Naive B cell (primary cell): Measurements from ENCODE around the gene CCR6. TPM values are rescaled to one million over a fixed set of nuclear protein-coding genes. Genes with fewer than 3 reads are reported as not detected.

Experiments
- ATAC-seq, 2 donors: fragments of 150-1000 bp; cut with Tn5 transposase; 2 replicates each; pipeline ENCODE4 v1.10.0; 2021; ENCODE audit warnings: low read depth in 2 of 2, mild to moderate bottlenecking in 2 of 2, moderate library complexity in 2 of 2
- DNase-seq: peaks from one replicate; pipeline ENCODE4 v3.0.0; 2022
- H3K27ac Mint-ChIP-seq, 6 donors: one replicate each; pipeline ENCODE4 v1.8.0; 2020 to 2022; ENCODE audit warnings: mild to moderate bottlenecking in 6 of 6, mixed read lengths in 6 of 6, moderate library complexity in 5 of 6, inconsistent platforms in 2 of 6
- H3K27me3 Mint-ChIP-seq, 3 donors: one replicate each; pipeline ENCODE4 v1.8.0; 2021 to 2022; ENCODE audit warnings: mixed read lengths in 3 of 3, mild to moderate bottlenecking in 1 of 3
- H3K36me3 Mint-ChIP-seq, 2 donors: one replicate each; pipeline ENCODE4 v1.8.0; 2020 to 2022; ENCODE audit warnings: mixed read lengths in 2 of 2, inconsistent platforms in 1 of 2, mild to moderate bottlenecking in 1 of 2
- H3K4me1 Mint-ChIP-seq, 3 donors: one replicate each; pipeline ENCODE4 v1.8.0; 2020 to 2022; ENCODE audit warnings: mixed read lengths in 3 of 3, inconsistent platforms in 1 of 3, mild to moderate bottlenecking in 1 of 3, moderate library complexity in 1 of 3
- H3K4me3 Mint-ChIP-seq, 8 donors: one replicate each; pipeline ENCODE4 v1.8.0; 2020 to 2022; ENCODE audit warnings: mild to moderate bottlenecking in 8 of 8, mixed read lengths in 8 of 8, moderate library complexity in 8 of 8, inconsistent platforms in 2 of 8
- H3K9me3 Mint-ChIP-seq, 7 donors: one replicate each; pipeline ENCODE4 v1.8.0; 2020 to 2022; ENCODE audit warnings: mixed read lengths in 7 of 7, mild to moderate bottlenecking in 5 of 7, inconsistent platforms in 2 of 7, moderate library complexity in 1 of 7
- polyA plus RNA-seq, 6 donors: library from polyadenylated mRNA; unstranded; fragments of 300-500 nt; fragmentation: Illumina TruSeq; gene quantifications; one replicate each; pipeline ENCODE4 v1.2.3, GENCODE V29; 2021; ENCODE audit warnings: low read depth in 6 of 6

CCR6 gene
- polyA plus RNA-seq, 6 donors from 2014 or later: 97.4 to 205 (median 126) TPM

GRCh38 chr6:167141667-167142432 lies 19.0 kb downstream of the CCR6 start:
- ATAC-seq (peak; percentile 71 to 80), DNase-seq (peak; percentile 51)
- H3K9me3 Mint-ChIP-seq: no peaks in the 10 kb centered on the region
- peaks cover 10 to 12% of the 10 kb centered on the region in 2 donors for H3K36me3 Mint-ChIP-seq
- no peaks in the 10 kb centered on the region for H3K27me3 Mint-ChIP-seq
- H3K27ac Mint-ChIP-seq: peak overlapping the region; percentile 69 to 96 (median 88)
- peak overlapping the region in 6 of 8 donors; percentile 25 to 56 (median 44) for H3K4me3 Mint-ChIP-seq
- peaks cover 45 to 83% (median 46%) of the 10 kb centered on the region in 3 donors for H3K4me1 Mint-ChIP-seq

- ATAC-seq (no peak), DNase-seq (no peak)
- Mint-ChIP-seq H3K27ac (peak overlapping the region in 5 of 6 donors; percentile 82 to 96 (median 88)), H3K4me1 (peaks cover 42 to 81% (median 46%) of the 10 kb centered on the region in 3 donors), H3K36me3 (peaks cover 4 to 7% of the 10 kb centered on the region in 2 donors), H3K9me3 (no peaks in the 10 kb centered on the region), H3K27me3 (no peaks in the 10 kb centered on the region), H3K4me3 (peak overlapping the region in 5 of 8 donors; percentile 25 to 56 (median 41))
Observed at GRCh38 chr6:167142433-167142761, 19.5 kb downstream of the CCR6 start.

- H3K4me1 Mint-ChIP-seq: peaks cover 37 to 75% (median 41%) of the 10 kb centered on the region in 3 donors
- H3K27ac Mint-ChIP-seq: peak overlapping the region in 3 of 6 donors; percentile 24 to 96 (median 89)
- H3K4me3 Mint-ChIP-seq: no peak overlapping the region
- no peaks in the 10 kb centered on the region for H3K9me3 Mint-ChIP-seq
- ATAC-seq (no peak), DNase-seq (no peak)
- H3K36me3 Mint-ChIP-seq: peaks cover 0 to under 1% of the 10 kb centered on the region in 2 donors
- H3K27me3 Mint-ChIP-seq: no peaks in the 10 kb centered on the region
Observed at GRCh38 chr6:167143041-167143440, 20.1 kb downstream of the CCR6 start.

- Mint-ChIP-seq H3K36me3 (no peaks in the 10 kb centered on the region), H3K27ac (peak overlapping the region in 3 of 6 donors; percentile 70 to 79 (median 76)), H3K4me1 (peaks cover 35 to 57% (median 38%) of the 10 kb centered on the region in 3 donors), H3K27me3 (no peaks in the 10 kb centered on the region), H3K9me3 (no peaks in the 10 kb centered on the region), H3K4me3 (peak overlapping the region in 5 of 8 donors; percentile 19 to 91 (median 68))
- DNase-seq (no peak), ATAC-seq (no peak)
Observed at GRCh38 chr6:167145461-167145860, 22.6 kb downstream of the CCR6 start.

- Mint-ChIP-seq H3K4me3 (peak overlapping the region; percentile 30 to 91 (median 71)), H3K9me3 (no peaks in the 10 kb centered on the region), H3K27me3 (no peaks in the 10 kb centered on the region), H3K36me3 (no peaks in the 10 kb centered on the region), H3K27ac (peak overlapping the region in 3 of 6 donors; percentile 60 to 79 (median 70)), H3K4me1 (peaks cover 30 to 55% (median 32%) of the 10 kb centered on the region in 3 donors)
- ATAC-seq (peak in 1 of 2 donors; percentile 38), DNase-seq (no peak)
Observed at GRCh38 chr6:167146135-167146534, 23.2 kb downstream of the CCR6 start.

- DNase-seq (no peak), ATAC-seq (no peak)
- H3K27me3 Mint-ChIP-seq: no peaks in the 10 kb centered on the region
- peak overlapping the region; percentile 30 to 91 (median 71) for H3K4me3 Mint-ChIP-seq
- no peaks in the 10 kb centered on the region for H3K9me3 Mint-ChIP-seq
- H3K36me3 Mint-ChIP-seq: no peaks in the 10 kb centered on the region
- H3K4me1 Mint-ChIP-seq: peaks cover 26 to 55% (median 31%) of the 10 kb centered on the region in 3 donors
- peak overlapping the region in 3 of 6 donors; percentile 10 to 79 (median 73) for H3K27ac Mint-ChIP-seq
Observed at GRCh38 chr6:167146977-167147376, 24.1 kb downstream of the CCR6 start.

GRCh38 chr6:167148021-167148420 lies 25.1 kb downstream of the CCR6 start:
- DNase-seq: no peak
- Mint-ChIP-seq H3K9me3 (no peaks in the 10 kb centered on the region), H3K4me1 (peaks cover 27 to 50% (median 31%) of the 10 kb centered on the region in 3 donors), H3K36me3 (no peaks in the 10 kb centered on the region), H3K27me3 (no peaks in the 10 kb centered on the region), H3K4me3 (peak overlapping the region in 1 of 8 donors; percentile 12), H3K27ac (no peak overlapping the region)
- no peak for ATAC-seq

- H3K4me1 Mint-ChIP-seq: peaks cover 27 to 50% (median 31%) of the 10 kb centered on the region in 3 donors
Observed at GRCh38 chr6:167148997-167149396, 26.1 kb downstream of the CCR6 start.

GRCh38 chr6:167150941-167151549 lies 28.1 kb downstream of the CCR6 start:
- peaks cover 20 to 49% (median 20%) of the 10 kb centered on the region in 3 donors for H3K4me1 Mint-ChIP-seq
- no peaks in the 10 kb centered on the region for H3K36me3 Mint-ChIP-seq
- peak overlapping the region in 5 of 6 donors; percentile 22 to 92 (median 76) for H3K27ac Mint-ChIP-seq
- no peaks in the 10 kb centered on the region for H3K27me3 Mint-ChIP-seq
- H3K9me3 Mint-ChIP-seq: no peaks in the 10 kb centered on the region
- H3K4me3 Mint-ChIP-seq: peak overlapping the region in 6 of 8 donors; percentile 1 to 89 (median 27)
- ATAC-seq (peak; percentile 65 to 74), DNase-seq (no peak)

More at GRCh38 chr6:167148997-167149396, 26.1 kb downstream of the CCR6 start:
- Mint-ChIP-seq H3K4me3 (no peak overlapping the region), H3K27me3 (no peaks in the 10 kb centered on the region), H3K27ac (no peak overlapping the region), H3K36me3 (no peaks in the 10 kb centered on the region), H3K9me3 (no peaks in the 10 kb centered on the region)
- ATAC-seq: no peak
- no peak for DNase-seq

- ATAC-seq (peak; percentile 21 to 24), DNase-seq (no peak)
- peak overlapping the region in 5 of 6 donors; percentile 8 to 92 (median 76) for H3K27ac Mint-ChIP-seq
- H3K4me3 Mint-ChIP-seq: peak overlapping the region in 5 of 8 donors; percentile 1 to 89 (median 29)
- peaks cover 15 to 45% (median 17%) of the 10 kb centered on the region in 3 donors for H3K4me1 Mint-ChIP-seq
- no peaks in the 10 kb centered on the region for H3K9me3 Mint-ChIP-seq
- H3K27me3 Mint-ChIP-seq: no peaks in the 10 kb centered on the region
- no peaks in the 10 kb centered on the region for H3K36me3 Mint-ChIP-seq
Observed at GRCh38 chr6:167151648-167152047, 28.8 kb downstream of the CCR6 start.

GRCh38 chr6:167152862-167153261 lies 30.0 kb downstream of the CCR6 start:
- H3K9me3 Mint-ChIP-seq: no peaks in the 10 kb centered on the region
- H3K4me1 Mint-ChIP-seq: peaks cover 12 to 47% (median 16%) of the 10 kb centered on the region in 3 donors
- DNase-seq (no peak), ATAC-seq (peak in 1 of 2 donors; percentile 29)
- H3K36me3 Mint-ChIP-seq: no peaks in the 10 kb centered on the region
- peak overlapping the region in 4 of 8 donors; percentile 18 to 74 (median 49) for H3K4me3 Mint-ChIP-seq
- H3K27ac Mint-ChIP-seq: peak overlapping the region in 4 of 6 donors; percentile 23 to 89 (median 74)
- no peaks in the 10 kb centered on the region for H3K27me3 Mint-ChIP-seq

GRCh38 chr6:167153521-167153959 lies 30.6 kb downstream of the CCR6 start:
- Mint-ChIP-seq H3K4me1 (peaks cover 12 to 52% (median 19%) of the 10 kb centered on the region in 3 donors), H3K27ac (peak overlapping the region in 4 of 6 donors; percentile 7 to 89 (median 68)), H3K27me3 (no peaks in the 10 kb centered on the region), H3K4me3 (peak overlapping the region in 5 of 8 donors; percentile 57 to 73 (median 60)), H3K9me3 (no peaks in the 10 kb centered on the region), H3K36me3 (no peaks in the 10 kb centered on the region)
- peak; percentile 37 to 68 for ATAC-seq
- peak; percentile 28 for DNase-seq

- DNase-seq (no peak), ATAC-seq (no peak)
- peak overlapping the region in 2 of 8 donors; percentile 19 to 57 for H3K4me3 Mint-ChIP-seq
- H3K27me3 Mint-ChIP-seq: no peaks in the 10 kb centered on the region
- no peaks in the 10 kb centered on the region for H3K9me3 Mint-ChIP-seq
- peaks cover 12 to 52% (median 19%) of the 10 kb centered on the region in 3 donors for H3K4me1 Mint-ChIP-seq
- peak overlapping the region in 1 of 6 donors; percentile 89 for H3K27ac Mint-ChIP-seq
- no peaks in the 10 kb centered on the region for H3K36me3 Mint-ChIP-seq
Observed at GRCh38 chr6:167154291-167154690, 31.4 kb downstream of the CCR6 start.
